Endodermal cell (in vitro differentiated cells): ENCODE data around the gene LRRC10B. TPM values are rescaled to one million over a fixed set of nuclear protein-coding genes. Genes with fewer than 3 reads are reported as not detected.

Experiments used
- DNase-seq: peaks from one replicate; pipeline ENCODE4 v3.0.0-alpha.2; 2017
- H3K27ac ChIP-seq: 2 replicates; pipeline ENCODE4 v1.5.1; 2013; ENCODE audit warnings: mild to moderate bottlenecking, low read depth, low read length, moderate library complexity
- H3K27me3 ChIP-seq: 2 replicates; pipeline ENCODE4 v1.6.1; 2013; ENCODE audit warnings: mild to moderate bottlenecking, low read length, moderate library complexity; ENCODE audit not compliant: insufficient read depth, control insufficient read depth, poor library complexity, severe bottlenecking
- H3K36me3 ChIP-seq: 2 replicates; pipeline ENCODE4 v1.7.0; 2013; ENCODE audit warnings: mild to moderate bottlenecking, low read length, moderate library complexity; ENCODE audit not compliant: control insufficient read depth, insufficient read depth
- H3K4me1 ChIP-seq: one replicate; pipeline ENCODE4 v1.7.0; 2013; ENCODE audit warnings: low read length; ENCODE audit not compliant: control insufficient read depth, insufficient read depth
- H3K4me3 ChIP-seq: 2 replicates; pipeline ENCODE4 v1.5.1; 2013; ENCODE audit warnings: mild to moderate bottlenecking, low read length, moderate library complexity
- H3K9ac ChIP-seq: 2 replicates; pipeline ENCODE4 v1.6.1; 2013; ENCODE audit warnings: mild to moderate bottlenecking, low read length, moderate library complexity; ENCODE audit not compliant: poor library complexity, severe bottlenecking; ENCODE audit errors: extremely low read depth
- H3K9me3 ChIP-seq: 2 replicates; pipeline ENCODE4 v1.6.1; 2013; ENCODE audit warnings: mild to moderate bottlenecking, low read length, moderate library complexity; ENCODE audit not compliant: control insufficient read depth
- H3K27ac Mint-ChIP-seq: 2 replicates; pipeline ENCODE4 v1.8.0; 2020; ENCODE audit warnings: mixed read lengths
- H3K27me3 Mint-ChIP-seq: 2 replicates; pipeline ENCODE4 v1.8.0; 2021; ENCODE audit warnings: mild to moderate bottlenecking, mixed read lengths; ENCODE audit not compliant: insufficient read depth
- H3K36me3 Mint-ChIP-seq: 2 replicates; pipeline ENCODE4 v1.8.0; 2020; ENCODE audit warnings: low read depth, mixed read lengths
- H3K4me1 Mint-ChIP-seq: 2 replicates; pipeline ENCODE4 v1.8.0; 2020; ENCODE audit warnings: mixed read lengths
- H3K4me3 Mint-ChIP-seq: 2 replicates; pipeline ENCODE4 v1.8.0; 2020; ENCODE audit warnings: mild to moderate bottlenecking, moderate library complexity, mixed read lengths
- H3K9me3 Mint-ChIP-seq: 2 replicates; pipeline ENCODE4 v1.8.0; 2020; ENCODE audit warnings: mild to moderate bottlenecking, mixed read lengths
- CTCF ChIP-seq: fragments of 200-600 bp; sonication (generic); conservative IDR thresholded peaks from 2 replicates; pipeline ENCODE4 v1.5.0; 2021; ENCODE audit warnings: antibody characterized with exemption, mild to moderate bottlenecking
- WGBS, 2 experiments: methylation state at CpG; one replicate each; pipeline versions ENCODE4 v1.1.5 to v1.1.7; 2013; ENCODE audit warnings: missing lambda C conversion rate in 2 of 2, mixed read lengths in 1 of 2; ENCODE audit not compliant: insufficient coverage in 1 of 2, insufficient read length in 1 of 2; 5-methylcytosine and 5-hydroxymethylcytosine counted together
- total RNA-seq, 2 donors: library from RNA; stranded (reverse); fragmentation: NEBNext Ultra II Directional in 1 of 2; extraction: Animal tissue kit (Norgen Biotek cat#: 25700) in 1 of 2; gene quantifications; 2 replicates in 1 of 2; 3 replicates in 1 of 2; pipeline ENCODE4 v1.2.1, GENCODE V29; 2021

The LRRC10B gene
- total RNA-seq, 2 donors from 2014 or later, result 0.11 to 0.69 TPM

- Mint-ChIP-seq H3K27ac (no peak overlapping the region), H3K4me1 (peaks cover 10% of the 10 kb centered on the region), H3K4me3 (no peak overlapping the region), H3K27me3 (peaks cover 41% of the 10 kb centered on the region), H3K36me3 (no peaks in the 10 kb centered on the region), H3K9me3 (no peaks in the 10 kb centered on the region)
- TF ChIP-seq CTCF, result no peak
- H3K27me3 ChIP-seq, result peaks cover 40% of the 10 kb centered on the region
- H3K4me1 ChIP-seq, result peaks cover 2% of the 10 kb centered on the region
- H3K9ac ChIP-seq, result no peak overlapping the region
- no peak for DNase-seq
- no peaks in the 10 kb centered on the region for H3K36me3 ChIP-seq
- no peaks in the 10 kb centered on the region for H3K9me3 ChIP-seq
- 25 to 75% methylated on average over 1 to 3 of the region's 3 CpGs for WGBS, 2 experiments
- no peak overlapping the region for H3K4me3 ChIP-seq
- H3K27ac ChIP-seq, result no peak overlapping the region
Observed at GRCh38 chr11:61511383-61511782, 2.8 kb downstream of the LRRC10B start.

- H3K27ac ChIP-seq, result no peak overlapping the region
- no peak for TF ChIP-seq CTCF
- 56 to 75% methylated on average over 1 to 4 of the region's 4 CpGs for WGBS, 2 experiments
- no peaks in the 10 kb centered on the region for H3K9me3 ChIP-seq
- H3K4me1 ChIP-seq, result peaks cover 2% of the 10 kb centered on the region
- Mint-ChIP-seq H3K27me3 (peaks cover 31% of the 10 kb centered on the region), H3K4me3 (no peak overlapping the region), H3K36me3 (no peaks in the 10 kb centered on the region), H3K27ac (no peak overlapping the region), H3K4me1 (peaks cover 10% of the 10 kb centered on the region), H3K9me3 (no peaks in the 10 kb centered on the region)
- peaks cover 29% of the 10 kb centered on the region for H3K27me3 ChIP-seq
- H3K36me3 ChIP-seq, result no peaks in the 10 kb centered on the region
- DNase-seq, result no peak
- H3K9ac ChIP-seq, result no peak overlapping the region
- H3K4me3 ChIP-seq, result no peak overlapping the region
Observed at GRCh38 chr11:61512435-61512834, 3.9 kb downstream of the LRRC10B start.

GRCh38 chr11:61513143-61513765 lies 4.7 kb downstream of the LRRC10B start:
- H3K4me3 ChIP-seq, result no peak overlapping the region
- peaks cover 2% of the 10 kb centered on the region for H3K4me1 ChIP-seq
- no peaks in the 10 kb centered on the region for H3K9me3 ChIP-seq
- 90 to 98% methylated on average over 6 to 11 of the region's 11 CpGs for WGBS, 2 experiments
- no peak overlapping the region for H3K9ac ChIP-seq
- Mint-ChIP-seq H3K36me3 (no peaks in the 10 kb centered on the region), H3K4me1 (peaks cover 10% of the 10 kb centered on the region), H3K4me3 (no peak overlapping the region), H3K27me3 (peaks cover 23% of the 10 kb centered on the region), H3K9me3 (no peaks in the 10 kb centered on the region), H3K27ac (no peak overlapping the region)
- no peak overlapping the region for H3K27ac ChIP-seq
- TF ChIP-seq CTCF, result no peak
- peaks cover 21% of the 10 kb centered on the region for H3K27me3 ChIP-seq
- H3K36me3 ChIP-seq, result no peaks in the 10 kb centered on the region
- no peak for DNase-seq
